ENCODE data around the gene NFAM1. TPM values are rescaled to one million over a fixed set of nuclear protein-coding genes. Genes with fewer than 3 reads are reported as not detected.

Gene NFAM1, protein sequence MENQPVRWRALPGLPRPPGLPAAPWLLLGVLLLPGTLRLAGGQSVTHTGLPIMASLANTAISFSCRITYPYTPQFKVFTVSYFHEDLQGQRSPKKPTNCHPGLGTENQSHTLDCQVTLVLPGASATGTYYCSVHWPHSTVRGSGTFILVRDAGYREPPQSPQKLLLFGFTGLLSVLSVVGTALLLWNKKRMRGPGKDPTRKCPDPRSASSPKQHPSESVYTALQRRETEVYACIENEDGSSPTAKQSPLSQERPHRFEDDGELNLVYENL
- total RNA-seq, result 1 to 10 TPM in 3 of 6 donors, under 1 TPM in 3; 0.20 to 4.4 (median 0.97) TPM
- polyA plus RNA-seq, result under 1 TPM; 0.45 to 0.61 TPM

DNA sequence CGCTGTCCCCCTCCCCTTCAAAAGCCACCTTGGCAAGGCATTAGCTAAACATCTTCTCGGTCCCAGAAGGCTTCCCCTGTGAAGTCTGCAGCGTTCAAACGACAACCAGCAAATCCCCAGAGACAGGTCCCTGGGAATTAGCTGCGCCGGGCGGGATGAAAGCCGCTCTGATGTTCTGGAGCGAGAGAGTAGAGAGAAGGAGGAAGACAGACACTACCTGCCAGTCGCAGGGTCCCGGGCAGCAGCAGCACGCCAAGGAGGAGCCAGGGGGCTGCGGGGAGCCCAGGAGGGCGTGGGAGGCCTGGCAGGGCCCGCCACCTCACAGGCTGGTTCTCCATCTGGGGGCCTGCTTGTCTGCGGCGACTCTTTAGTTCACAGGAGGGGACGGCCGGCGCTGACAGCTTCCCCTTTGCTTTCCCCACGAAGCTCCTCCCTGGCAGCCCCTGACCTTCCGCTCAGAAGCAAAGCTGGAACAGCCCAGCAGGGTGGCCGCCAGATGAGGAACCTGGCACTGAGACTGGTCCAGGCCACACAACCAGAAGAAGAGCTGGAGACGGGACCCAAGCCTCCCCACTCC is at the start of gene NFAM1:
TSS of gene NFAM1 (minus strand) at position 384 of the 577 bp plus-strand sequence. CDS start at position 338, 46 bp downstream.
- WGBS, 2 donors, result 36 to 42% methylated on average over 23 to 24 of the region's 24 CpGs
- FAIRE-seq (no peak), ATAC-seq (peak in 3 of 4 donors; percentile 29 to 74 (median 39)), DNase-seq (peak in 2 of 6 donors; percentile 46 to 69)
- Histone ChIP-seq H3K27ac (peak within 1 kb of the TSS in 2 of 4 donors; percentile 22 to 61), H3K9me3 (no peaks in the 10 kb centered on the region), H3K4me3 (peak within 1 kb of the TSS in 1 of 4 donors; percentile 26), H3K36me3 (no peaks in the 10 kb centered on the region), H3K27me3 (no peaks in the 10 kb centered on the region), H3K4me1 (no peaks in the 10 kb centered on the region)
- intact Hi-C loops (cut with DNase I), result loop anchor here in 2 of 3 donors (10.0 kb wide), 3 partner anchors 67 to 467 kb away; partner anchors contain the start of genes NDUFA6 (in 1 of the 2) and SEPTIN3 (in 1 of the 2)
- no peak for TF ChIP-seq CTCF (IDR thresholded peaks at IDR 0.05)

DNA sequence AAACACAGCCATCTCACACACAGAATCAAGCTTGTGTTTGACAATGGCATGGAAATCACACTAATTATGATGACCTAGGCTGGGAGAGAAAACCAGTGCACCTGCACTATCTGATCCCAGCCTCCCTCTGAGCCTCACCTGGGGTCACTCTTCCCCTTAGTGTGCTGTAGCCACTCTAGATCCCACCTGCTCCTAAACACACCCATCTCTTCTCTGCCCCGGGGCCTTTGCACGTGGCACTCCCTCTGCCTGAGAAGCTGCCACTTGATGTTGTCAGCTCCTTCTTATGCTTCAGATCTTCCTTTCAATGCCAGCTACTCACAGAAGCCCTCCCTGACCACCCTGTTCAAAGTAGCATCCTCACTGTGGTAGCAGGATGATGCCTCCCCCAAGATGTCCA is 42.9 kb upstream of the NFAM1 start:
- Histone ChIP-seq H3K9me3 (no peaks in the 10 kb centered on the region), H3K36me3 (no peaks in the 10 kb centered on the region), H3K4me3 (no peak overlapping the region), H3K27me3 (no peaks in the 10 kb centered on the region), H3K27ac (no peak overlapping the region), H3K4me1 (no peaks in the 10 kb centered on the region)
- no peak for DNase-seq
- no peak for FAIRE-seq
- ATAC-seq, result no peak
- TF ChIP-seq CTCF (IDR thresholded peaks at IDR 0.05), result no peak
- intact Hi-C loops (cut with DNase I), result no loop called here
- 92 to 95% methylated on average over 2 of the region's 2 CpGs for WGBS, 2 donors

- Histone ChIP-seq H3K36me3 (no peaks in the 10 kb centered on the region), H3K27ac (no peak overlapping the region), H3K4me1 (no peaks in the 10 kb centered on the region), H3K27me3 (no peaks in the 10 kb centered on the region), H3K4me3 (no peak overlapping the region), H3K9me3 (no peaks in the 10 kb centered on the region)
- FAIRE-seq, result no peak
- WGBS, 2 donors, result 68 to 75% methylated on average over 5 of the region's 5 CpGs
- ATAC-seq, result peak; percentile 38 to 81 (median 78)
- TF ChIP-seq CTCF (IDR thresholded peaks at IDR 0.05), result peak in 3 of 4 donors; percentile 39 to 50 (median 42)
- no peak for DNase-seq
- intact Hi-C loops (cut with DNase I), result no loop called here
These were observed 41.4 kb upstream of the NFAM1 start for GRCh38 chr22:42473484-42474193.

- WGBS, 2 donors, result 78 to 86% methylated on average over 8 of the region's 8 CpGs
- no peak overlapping the region for H3K27ac ChIP-seq
- no peak for ATAC-seq
These were observed 40.5 kb upstream of the NFAM1 start for GRCh38 chr22:42472671-42473070.

More at GRCh38 chr22:42472671-42473070, 40.5 kb upstream of the NFAM1 start:
- no peak for FAIRE-seq
- Histone ChIP-seq H3K9me3 (no peaks in the 10 kb centered on the region), H3K4me3 (no peak overlapping the region), H3K36me3 (no peaks in the 10 kb centered on the region), H3K27me3 (no peaks in the 10 kb centered on the region), H3K4me1 (no peaks in the 10 kb centered on the region)
- intact Hi-C loops (cut with DNase I), result no loop called here
- DNase-seq, result no peak
- TF ChIP-seq CTCF (IDR thresholded peaks at IDR 0.05), result no peak
